ENCODE measurements around the gene MICAL3.

MICAL3 gene

GRCh38 chr22:17903564-17904295 is 120.6 kb downstream of the MICAL3 start:
- H3K4me3 ChIP-seq (replicated peaks; ENCODE audit: low read depth, low read length) = no peak overlapping the region
- TF ChIP-seq CTCF (IDR thresholded peaks at IDR 0.05; ENCODE audit: low read depth, low read length, missing control alignments) = no peak
- DNase-seq (ENCODE audit: extremely low read depth, low read depth) = no peak

- no peak for TF ChIP-seq CTCF (IDR thresholded peaks at IDR 0.05; ENCODE audit: low read depth, low read length, missing control alignments)
- H3K4me3 ChIP-seq (replicated peaks; ENCODE audit: low read depth, low read length) = no peak overlapping the region
- DNase-seq (ENCODE audit: extremely low read depth, low read depth) = no peak
Observed at GRCh38 chr22:17902960-17903359, 121.4 kb downstream of the MICAL3 start.

- no peak for TF ChIP-seq CTCF (IDR thresholded peaks at IDR 0.05; ENCODE audit: low read depth, low read length, missing control alignments)
- H3K4me3 ChIP-seq (replicated peaks; ENCODE audit: low read depth, low read length) = no peak overlapping the region
- no peak for DNase-seq (ENCODE audit: extremely low read depth, low read depth)
Observed at GRCh38 chr22:17898375-17898774, 126.0 kb downstream of the MICAL3 start.

- no peak overlapping the region for H3K4me3 ChIP-seq (replicated peaks; ENCODE audit: low read depth, low read length)
- TF ChIP-seq CTCF (IDR thresholded peaks at IDR 0.05; ENCODE audit: low read depth, low read length, missing control alignments) = no peak
- no peak for DNase-seq (ENCODE audit: extremely low read depth, low read depth)
Observed at GRCh38 chr22:17897858-17898257, 126.5 kb downstream of the MICAL3 start.

- no peak overlapping the region for H3K4me3 ChIP-seq (replicated peaks; ENCODE audit: low read depth, low read length)
- no peak for DNase-seq (ENCODE audit: extremely low read depth, low read depth)
- no peak for TF ChIP-seq CTCF (IDR thresholded peaks at IDR 0.05; ENCODE audit: low read depth, low read length, missing control alignments)
Observed at GRCh38 chr22:17897426-17897825, 126.9 kb downstream of the MICAL3 start.

- DNase-seq (ENCODE audit: extremely low read depth, low read depth) = no peak
- peak; percentile 32 for TF ChIP-seq CTCF (IDR thresholded peaks at IDR 0.05; ENCODE audit: low read depth, low read length, missing control alignments)
- no peak overlapping the region for H3K4me3 ChIP-seq (replicated peaks; ENCODE audit: low read depth, low read length)
Observed at GRCh38 chr22:17896586-17896985, 127.8 kb downstream of the MICAL3 start.

All from HFF-Myc (cell line).